AG10803 (cell line): Measurements from ENCODE around the gene ATF7.

Experiments used
- DNase-seq: peaks from one replicate; pipeline ENCODE4 v3.0.0; 2010; ENCODE audit warnings: low read depth
- H3K4me3 ChIP-seq: 2 replicates; pipeline ENCODE4 v1.5.1; 2011; ENCODE audit warnings: mild to moderate bottlenecking, low read length, control low read depth
- TF ChIP-seq, protein P1 (sequence below): conservative IDR thresholded peaks from 2 replicates; pipeline ENCODE4 v1.5.1; 2011; ENCODE audit warnings: mild to moderate bottlenecking, low read length, control low read depth, inconsistent platforms

ATF7 gene

DNA sequence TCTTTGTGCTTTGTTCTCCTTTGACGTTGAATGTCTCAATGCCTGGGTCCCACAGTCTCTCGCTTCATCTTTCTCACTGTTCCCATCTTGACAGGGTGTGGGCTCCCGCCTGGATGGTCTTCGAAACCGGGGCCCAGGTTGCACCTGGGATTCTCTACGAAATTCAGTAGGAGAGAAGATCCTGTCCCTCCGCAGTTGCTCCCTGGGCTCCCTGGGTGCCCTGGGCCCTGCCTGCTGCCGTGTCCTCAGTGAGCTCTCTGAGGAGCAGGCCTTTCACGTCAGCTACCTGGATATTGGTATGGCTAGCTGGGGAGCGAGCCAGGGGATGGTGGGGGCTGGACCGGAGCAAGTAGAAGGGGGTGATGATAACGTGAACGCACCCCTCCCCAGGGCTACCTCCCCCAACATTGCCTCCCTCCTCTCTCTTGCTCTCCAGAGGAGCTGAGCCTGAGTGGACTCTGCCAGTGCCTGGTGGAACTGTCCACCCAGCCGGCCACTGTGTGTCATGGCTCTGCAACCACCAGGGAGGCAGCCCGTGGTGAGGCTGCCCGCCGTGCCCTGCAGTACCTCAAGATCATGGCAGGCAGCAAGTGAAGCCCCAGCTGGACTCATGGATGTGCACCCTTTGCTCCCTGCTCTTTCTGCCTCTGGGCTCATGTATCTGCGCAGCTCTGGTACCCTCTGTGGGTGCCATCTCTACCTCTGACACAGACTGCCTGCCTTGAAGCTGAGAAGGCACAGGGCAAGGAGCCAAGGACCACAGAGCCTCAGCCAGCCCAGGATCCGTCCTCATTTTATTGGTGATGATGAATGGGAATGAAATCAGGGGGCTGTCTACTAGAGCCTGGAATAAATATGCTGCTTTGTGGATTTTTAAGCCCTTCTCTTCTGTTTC is 120.4 kb downstream of the ATF7 start:
- DNase-seq = no peak
- TF ChIP-seq, protein P1, sequence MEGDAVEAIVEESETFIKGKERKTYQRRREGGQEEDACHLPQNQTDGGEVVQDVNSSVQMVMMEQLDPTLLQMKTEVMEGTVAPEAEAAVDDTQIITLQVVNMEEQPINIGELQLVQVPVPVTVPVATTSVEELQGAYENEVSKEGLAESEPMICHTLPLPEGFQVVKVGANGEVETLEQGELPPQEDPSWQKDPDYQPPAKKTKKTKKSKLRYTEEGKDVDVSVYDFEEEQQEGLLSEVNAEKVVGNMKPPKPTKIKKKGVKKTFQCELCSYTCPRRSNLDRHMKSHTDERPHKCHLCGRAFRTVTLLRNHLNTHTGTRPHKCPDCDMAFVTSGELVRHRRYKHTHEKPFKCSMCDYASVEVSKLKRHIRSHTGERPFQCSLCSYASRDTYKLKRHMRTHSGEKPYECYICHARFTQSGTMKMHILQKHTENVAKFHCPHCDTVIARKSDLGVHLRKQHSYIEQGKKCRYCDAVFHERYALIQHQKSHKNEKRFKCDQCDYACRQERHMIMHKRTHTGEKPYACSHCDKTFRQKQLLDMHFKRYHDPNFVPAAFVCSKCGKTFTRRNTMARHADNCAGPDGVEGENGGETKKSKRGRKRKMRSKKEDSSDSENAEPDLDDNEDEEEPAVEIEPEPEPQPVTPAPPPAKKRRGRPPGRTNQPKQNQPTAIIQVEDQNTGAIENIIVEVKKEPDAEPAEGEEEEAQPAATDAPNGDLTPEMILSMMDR = no peak
- H3K4me3 ChIP-seq = no peak overlapping the region

GRCh38 chr12:53505086-53505485 is 121.1 kb downstream of the ATF7 start:
- peak; percentile 74 for DNase-seq
- TF ChIP-seq, protein P1 = no peak
- H3K4me3 ChIP-seq = no peak overlapping the region

DNA sequence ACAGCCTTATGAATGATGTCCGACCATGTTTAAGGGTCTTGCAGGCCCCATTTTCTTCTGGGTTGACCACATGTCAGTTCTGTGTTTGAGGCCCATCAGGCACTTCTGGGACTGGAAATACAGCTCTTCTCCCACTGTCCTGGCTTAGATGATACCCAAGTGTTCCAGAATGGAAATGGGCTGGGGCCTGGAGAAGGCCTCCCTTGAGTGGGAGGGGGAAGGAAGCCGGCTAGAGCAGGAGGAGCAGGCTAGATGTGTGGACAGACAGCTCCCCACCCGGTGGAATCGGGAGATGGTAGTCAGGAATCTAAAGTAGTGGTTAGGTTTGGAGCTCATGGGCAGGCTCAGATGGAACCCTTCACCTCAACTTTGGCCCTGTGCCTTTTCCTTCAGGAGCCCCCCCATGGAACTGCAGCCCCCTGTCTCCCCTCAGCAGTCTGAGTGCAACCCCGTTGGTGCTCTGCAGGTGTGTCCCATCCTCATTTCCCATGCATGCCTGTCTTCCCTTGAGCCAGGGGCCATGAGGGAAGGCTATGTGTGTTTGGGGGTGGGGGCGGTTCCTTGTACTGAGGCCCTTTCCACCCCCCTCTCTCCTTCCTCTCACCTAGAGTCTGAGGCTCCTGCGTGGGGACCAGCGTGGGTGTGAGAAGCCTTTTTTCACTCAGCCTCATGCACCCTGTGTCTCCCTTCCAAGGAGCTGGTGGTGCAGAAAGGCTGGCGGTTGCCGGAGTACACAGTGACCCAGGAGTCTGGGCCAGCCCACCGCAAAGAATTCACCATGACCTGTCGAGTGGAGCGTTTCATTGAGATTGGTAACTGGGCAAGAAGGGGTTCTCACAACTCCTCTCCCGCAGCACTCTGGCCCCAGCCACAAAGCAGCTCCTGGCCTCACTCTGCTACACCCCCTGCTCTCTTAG is 121.9 kb downstream of the ATF7 start:
- H3K4me3 ChIP-seq = no peak overlapping the region
- TF ChIP-seq, protein P1 = no peak
- no peak for DNase-seq

- DNase-seq = no peak
- H3K4me3 ChIP-seq = no peak overlapping the region
- TF ChIP-seq, protein P1 = no peak
Measured at GRCh38 chr12:53502983-53503728, 123.0 kb downstream of the ATF7 start.

GRCh38 chr12:53502331-53502730 is 123.9 kb downstream of the ATF7 start:
- no peak for DNase-seq
- TF ChIP-seq, protein P1 = no peak
- peak overlapping the region; percentile 81 for H3K4me3 ChIP-seq

DNA sequence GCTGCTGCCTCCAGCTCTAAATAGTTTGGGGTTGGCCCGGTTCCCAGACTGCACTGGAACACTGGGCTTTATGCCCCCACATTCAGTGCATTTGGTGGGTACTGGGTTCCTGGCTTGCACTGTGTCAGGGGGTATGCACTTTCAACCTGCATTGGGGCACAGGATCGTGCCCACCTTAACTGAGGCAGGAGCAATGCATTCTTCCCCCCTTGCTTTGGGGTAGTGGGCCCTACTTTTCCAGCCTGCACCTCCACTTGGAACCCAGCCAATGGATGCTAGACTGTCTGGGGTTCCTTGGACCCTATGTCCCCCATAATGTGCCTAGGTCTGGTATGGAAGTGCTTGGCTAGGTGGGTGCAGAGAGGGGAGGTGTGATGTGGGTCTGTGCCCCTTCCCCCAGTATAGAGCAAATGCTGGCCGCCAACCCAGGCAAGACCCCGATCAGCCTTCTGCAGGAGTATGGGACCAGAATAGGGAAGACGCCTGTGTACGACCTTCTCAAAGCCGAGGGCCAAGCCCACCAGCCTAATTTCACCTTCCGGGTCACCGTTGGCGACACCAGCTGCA is 124.5 kb downstream of the ATF7 start:
- TF ChIP-seq, protein P1 = no peak
- H3K4me3 ChIP-seq = peak overlapping the region; percentile 81
- DNase-seq = no peak
